ENCODE data around the gene ARL15.

- no peak for TF ChIP-seq CTCF (IDR thresholded peaks at IDR 0.05; ENCODE audit: extremely low read depth in 1 of 2, insufficient read depth in 1 of 2, low read depth in 1 of 2, low read length in 2 of 2)
- TF ChIP-seq EZH2 (IDR thresholded peaks at IDR 0.05; ENCODE audit: borderline replicate concordance, low read depth, low read length, severe bottlenecking) = no peak
- no peak for TF ChIP-seq JUN (IDR thresholded peaks at IDR 0.05; ENCODE audit: borderline replicate concordance, insufficient read depth, insufficient read length, low read depth)
- TF ChIP-seq POLR2A (IDR thresholded peaks at IDR 0.05; ENCODE audit: low read depth, low read length) = no peak
- no peak for TF ChIP-seq POLR2AphosphoS5 (IDR thresholded peaks at IDR 0.05; ENCODE audit: insufficient read depth, low read depth, low read length)
- no peak for TF ChIP-seq GATA2 (IDR thresholded peaks at IDR 0.05; ENCODE audit: insufficient read depth, insufficient read length, low read depth, low read length)
- TF ChIP-seq MAX (IDR thresholded peaks at IDR 0.05; ENCODE audit: insufficient read depth, insufficient read length) = no peak
- TF ChIP-seq FOS (IDR thresholded peaks at IDR 0.05; ENCODE audit: borderline replicate concordance, insufficient read depth, low read length) = no peak
- TF ChIP-seq MYC (IDR thresholded peaks at IDR 0.05; ENCODE audit: low read depth, low read length) = no peak
Measured at GRCh38 chr5:53934151-53934820, 376.1 kb downstream of the ARL15 start.

Data from endothelial cell of umbilical vein (primary cell).